Measurements from ENCODE around the gene MTNR1B.

DNA sequence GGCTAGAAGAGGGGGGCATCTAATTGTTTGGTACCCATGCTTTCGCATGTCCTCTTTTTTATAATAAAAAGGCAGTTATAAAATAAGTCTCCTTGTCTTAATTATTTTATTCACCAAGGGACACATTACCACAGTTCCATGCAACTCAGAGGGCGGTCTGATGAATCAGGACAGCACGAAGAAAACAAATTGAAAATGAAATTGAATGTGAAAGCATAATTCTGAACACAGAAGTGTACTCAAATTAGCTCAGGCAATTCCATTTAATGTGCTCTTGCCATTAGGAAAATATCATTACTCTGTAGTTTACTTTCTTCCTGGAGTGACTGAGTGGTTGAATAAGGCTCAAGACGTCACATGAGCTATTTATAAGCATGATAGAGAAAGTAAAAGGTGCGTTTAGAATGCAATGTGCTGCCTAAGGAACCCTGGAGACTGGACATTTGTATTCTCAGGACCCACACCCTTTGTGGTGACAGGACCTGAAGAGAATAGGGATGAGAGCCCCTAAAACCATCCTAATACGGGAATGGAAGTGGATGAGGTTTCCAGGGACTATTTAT lies 59.6 kb downstream of the MTNR1B start:
- no peak for TF ChIP-seq EZH2 (IDR thresholded peaks at IDR 0.05; ENCODE audit: insufficient read depth, poor library complexity, severe bottlenecking)
- TF ChIP-seq EZH2phosphoT487 (IDR thresholded peaks at IDR 0.05; ENCODE audit: insufficient read depth, low read depth): no peak
